Panc1 (cell line): ENCODE measurements around the gene CREBRF. TPM values are rescaled to one million over a fixed set of nuclear protein-coding genes. Genes with fewer than 3 reads are reported as not detected.

Experiments used
- ATAC-seq: fragments of 200-7000 bp; cut with Tn5 transposase; 2 replicates; pipeline ENCODE4 v1.9.1; 2020; ENCODE audit warnings: mild to moderate bottlenecking, moderate library complexity
- BruUV-seq: library from RNA; stranded (reverse); fragments of 400-500 nt; replicated peaks from 2 replicates; lab custom pipeline; 2021; lab: Mats Ljungman, UMichigan
- CTCF ChIA-PET: fragments of 300-600 bp; sonication (Branson Sonifier 250); formaldehyde crosslinking; loops from one replicate; lab custom pipeline; 2022; ENCODE audit warnings: antibody characterized with exemption; lab: Charles Lee
- POLR2A ChIA-PET: fragments of 300-600 bp; sonication (Branson Sonifier 250); formaldehyde crosslinking; loops from one replicate; lab custom pipeline; 2022; ENCODE audit warnings: antibody characterized with exemption; lab: Charles Lee
- DNase-seq: peaks from one replicate; pipeline ENCODE4 v3.0.0-alpha.2; 2010; ENCODE audit warnings: low read depth, low spot score
- H3K27ac ChIP-seq: 2 replicates; pipeline ENCODE4 v1.5.1; 2011; ENCODE audit warnings: mild to moderate bottlenecking, low read length, inconsistent platforms
- H3K27me3 ChIP-seq: fragments of 200-500 bp; sonication (Bioruptor generic); 2 replicates; pipeline ENCODE4 v1.6.0; 2014; ENCODE audit warnings: low read length, inconsistent platforms; ENCODE audit not compliant: control insufficient read depth, insufficient read depth
- H3K36me3 ChIP-seq: fragments of 200-500 bp; sonication (Bioruptor generic); 2 replicates; pipeline ENCODE4 v1.5.1; 2014; ENCODE audit warnings: inconsistent platforms, mild to moderate bottlenecking, low read length, moderate library complexity; ENCODE audit not compliant: control insufficient read depth, insufficient read depth
- H3K4me1 ChIP-seq: 2 replicates; pipeline ENCODE4 v1.5.1; 2011; ENCODE audit warnings: inconsistent platforms, mild to moderate bottlenecking, low read length, moderate library complexity; ENCODE audit not compliant: control insufficient read depth, insufficient read depth
- H3K4me3 ChIP-seq, 2 experiments: 2 replicates each; pipeline ENCODE4 v1.5.1; 2011 to 2012; ENCODE audit warnings: low read depth in 2 of 2, low read length in 2 of 2, mild to moderate bottlenecking in 2 of 2, inconsistent platforms in 1 of 2, moderate library complexity in 1 of 2
- H3K9me3 ChIP-seq: fragments of 200-500 bp; sonication (Bioruptor generic); 2 replicates; pipeline ENCODE4 v1.5.1; 2014; ENCODE audit warnings: low read depth, mild to moderate bottlenecking, inconsistent platforms, low read length, moderate library complexity; ENCODE audit not compliant: control insufficient read depth, insufficient read depth
- CTCF ChIP-seq: fragments of 450-650 bp; IDR thresholded peaks from 2 replicates; pipeline ENCODE4 v1.5.1; 2017; ENCODE audit warnings: mild to moderate bottlenecking
- POLR2AphosphoS5 ChIP-seq: IDR thresholded peaks from 2 replicates; pipeline ENCODE4 v1.6.1; 2012; ENCODE audit warnings: mild to moderate bottlenecking, low read depth, low read length, moderate library complexity
- REST ChIP-seq, 2 experiments: IDR thresholded peaks; 2 replicates each; pipeline ENCODE4 v1.6.1; 2011 to 2012; ENCODE audit warnings: low read depth in 2 of 2, control low read depth in 1 of 2, low read length in 1 of 2, mild to moderate bottlenecking in 1 of 2, moderate library complexity in 1 of 2; ENCODE audit not compliant: insufficient read depth in 1 of 2
- SIN3A ChIP-seq: IDR thresholded peaks from 2 replicates; pipeline ENCODE4 v1.6.1; 2012; ENCODE audit warnings: low read depth, mild to moderate bottlenecking, low read length, moderate library complexity, borderline replicate concordance; ENCODE audit not compliant: insufficient read depth
- TCF7L2 ChIP-seq: IDR thresholded peaks from 2 replicates; pipeline ENCODE4 v1.6.1; 2011; ENCODE audit warnings: mild to moderate bottlenecking, low read depth, low read length, inconsistent platforms
- in situ Hi-C: cut with HindIII; loops from 2 replicates; pipeline ENCODE4 v1.10.0; 2016; ENCODE audit warnings: low sequenced_read_pairs, low pct_unique_long_range_greater_than_20kb
- intact Hi-C: fragments of 100-400 bp; cut with micrococcal nuclease; formaldehyde crosslinking; loops from one replicate; pipeline ENCODE4 v1.10.0; 2022; ENCODE audit not compliant: unreplicated experiment
- total RNA-seq: library from RNA; stranded (reverse); gene quantifications from one replicate; pipeline ENCODE4 v1.2.1, GENCODE V29; 2021; ENCODE audit not compliant: unreplicated experiment

Gene CREBRF
- total RNA-seq, 1 experiment from 2014 or later = 9.0 TPM

- CTCF ChIA-PET = no interaction called here
- no peak for TF ChIP-seq SIN3A
- no peak for TF ChIP-seq CTCF
- no peak for TF ChIP-seq REST (IDR thresholded peaks at IDR 0.05; ENCODE audit: insufficient read depth in 1 of 2, low read depth in 2 of 2, low read length in 1 of 2)
- no peak for TF ChIP-seq TCF7L2
- TF ChIP-seq POLR2AphosphoS5 = no peak
- no TSS peak for BruUV-seq
- Histone ChIP-seq H3K4me3 (no peak overlapping the region), H3K4me1 (no peaks in the 10 kb centered on the region), H3K27ac (no peak overlapping the region), H3K36me3 (no peaks in the 10 kb centered on the region; the same call in 1 of the 2 replicates), H3K27me3 (no peaks in the 10 kb centered on the region), H3K9me3 (no peaks in the 10 kb centered on the region)
- no peak for DNase-seq
- intact Hi-C loops (no loop called here), in situ Hi-C loops (no loop called here)
- no peak for ATAC-seq
- POLR2A ChIA-PET = no interaction called here
Observed at GRCh38 chr5:173158366-173158765, 102.2 kb downstream of the CREBRF start.

- H3K36me3 ChIP-seq = no peaks in the 10 kb centered on the region; the same call in 1 of the 2 replicates
Observed at GRCh38 chr5:173159256-173159655, 103.1 kb downstream of the CREBRF start.

More at GRCh38 chr5:173159256-173159655, 103.1 kb downstream of the CREBRF start:
- in situ Hi-C loops = no loop called here
- Histone ChIP-seq H3K9me3 (no peaks in the 10 kb centered on the region), H3K4me3 (no peak overlapping the region), H3K4me1 (no peaks in the 10 kb centered on the region), H3K27ac (no peak overlapping the region), H3K27me3 (no peaks in the 10 kb centered on the region)
- BruUV-seq = no TSS peak
- ATAC-seq (no peak), DNase-seq (no peak)
- TF ChIP-seq REST (IDR thresholded peaks at IDR 0.05; ENCODE audit: insufficient read depth in 1 of 2, low read depth in 2 of 2, low read length in 1 of 2) = no peak
- no peak for TF ChIP-seq POLR2AphosphoS5
- TF ChIP-seq CTCF = no peak
- TF ChIP-seq SIN3A = no peak
- intact Hi-C loops = no loop called here
- POLR2A ChIA-PET = no interaction called here
- CTCF ChIA-PET = no interaction called here
